ENCODE results near the gene PCSK5.

PCSK5 gene

DNA sequence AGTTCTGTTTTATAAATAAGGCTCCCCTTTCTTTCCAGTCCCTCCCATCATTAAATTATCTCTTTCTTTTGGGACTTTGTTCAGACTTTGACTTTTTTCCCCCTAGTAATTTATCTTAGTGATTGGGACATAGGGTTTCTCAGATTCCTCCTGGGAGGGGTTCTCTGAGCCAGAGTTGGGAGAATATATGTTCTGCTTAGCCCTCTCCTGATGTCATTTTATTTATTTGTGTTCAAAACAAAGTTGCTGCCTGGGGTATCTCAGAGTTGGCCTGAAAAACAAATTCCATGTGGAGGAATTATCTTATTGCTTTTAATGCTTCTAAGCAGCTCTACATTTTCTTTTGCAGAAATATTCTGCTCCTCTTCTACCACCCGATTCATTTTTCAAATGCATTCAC, 211.0 kb downstream of the PCSK5 start:
- TF ChIP-seq, protein P1, sequence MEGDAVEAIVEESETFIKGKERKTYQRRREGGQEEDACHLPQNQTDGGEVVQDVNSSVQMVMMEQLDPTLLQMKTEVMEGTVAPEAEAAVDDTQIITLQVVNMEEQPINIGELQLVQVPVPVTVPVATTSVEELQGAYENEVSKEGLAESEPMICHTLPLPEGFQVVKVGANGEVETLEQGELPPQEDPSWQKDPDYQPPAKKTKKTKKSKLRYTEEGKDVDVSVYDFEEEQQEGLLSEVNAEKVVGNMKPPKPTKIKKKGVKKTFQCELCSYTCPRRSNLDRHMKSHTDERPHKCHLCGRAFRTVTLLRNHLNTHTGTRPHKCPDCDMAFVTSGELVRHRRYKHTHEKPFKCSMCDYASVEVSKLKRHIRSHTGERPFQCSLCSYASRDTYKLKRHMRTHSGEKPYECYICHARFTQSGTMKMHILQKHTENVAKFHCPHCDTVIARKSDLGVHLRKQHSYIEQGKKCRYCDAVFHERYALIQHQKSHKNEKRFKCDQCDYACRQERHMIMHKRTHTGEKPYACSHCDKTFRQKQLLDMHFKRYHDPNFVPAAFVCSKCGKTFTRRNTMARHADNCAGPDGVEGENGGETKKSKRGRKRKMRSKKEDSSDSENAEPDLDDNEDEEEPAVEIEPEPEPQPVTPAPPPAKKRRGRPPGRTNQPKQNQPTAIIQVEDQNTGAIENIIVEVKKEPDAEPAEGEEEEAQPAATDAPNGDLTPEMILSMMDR (IDR thresholded peaks at IDR 0.05; ENCODE audit: control insufficient read depth, extremely low read depth, insufficient read depth) = no peak
- DNase-seq (ENCODE audit: low read depth) = no peak
- H3K4me3 ChIP-seq (ENCODE audit: low read depth, low read length) = no peak overlapping the region

DNA sequence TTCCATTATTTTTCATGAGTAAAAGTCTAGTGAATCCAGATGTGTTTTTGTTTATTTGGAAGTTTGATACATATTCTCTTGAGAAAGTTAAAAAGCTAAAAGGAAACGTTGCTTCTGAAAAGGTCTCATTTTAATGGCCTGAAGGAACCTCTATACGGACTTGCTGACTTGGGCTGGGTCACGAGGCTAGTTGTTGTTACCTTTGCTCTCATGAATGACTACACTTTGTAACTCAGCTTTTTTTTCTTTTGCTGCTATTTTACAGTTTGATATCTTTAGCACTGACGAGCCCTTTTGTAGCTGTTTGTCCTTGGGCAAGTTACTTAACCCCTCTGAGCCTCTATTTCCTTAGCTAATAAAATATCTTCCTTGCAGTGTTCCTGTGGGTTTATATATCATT, 211.5 kb downstream of the PCSK5 start:
- H3K4me3 ChIP-seq (ENCODE audit: low read depth, low read length) = no peak overlapping the region
- TF ChIP-seq, protein P1 (IDR thresholded peaks at IDR 0.05; ENCODE audit: control insufficient read depth, extremely low read depth, insufficient read depth) = no peak
- DNase-seq (ENCODE audit: low read depth) = no peak

DNA sequence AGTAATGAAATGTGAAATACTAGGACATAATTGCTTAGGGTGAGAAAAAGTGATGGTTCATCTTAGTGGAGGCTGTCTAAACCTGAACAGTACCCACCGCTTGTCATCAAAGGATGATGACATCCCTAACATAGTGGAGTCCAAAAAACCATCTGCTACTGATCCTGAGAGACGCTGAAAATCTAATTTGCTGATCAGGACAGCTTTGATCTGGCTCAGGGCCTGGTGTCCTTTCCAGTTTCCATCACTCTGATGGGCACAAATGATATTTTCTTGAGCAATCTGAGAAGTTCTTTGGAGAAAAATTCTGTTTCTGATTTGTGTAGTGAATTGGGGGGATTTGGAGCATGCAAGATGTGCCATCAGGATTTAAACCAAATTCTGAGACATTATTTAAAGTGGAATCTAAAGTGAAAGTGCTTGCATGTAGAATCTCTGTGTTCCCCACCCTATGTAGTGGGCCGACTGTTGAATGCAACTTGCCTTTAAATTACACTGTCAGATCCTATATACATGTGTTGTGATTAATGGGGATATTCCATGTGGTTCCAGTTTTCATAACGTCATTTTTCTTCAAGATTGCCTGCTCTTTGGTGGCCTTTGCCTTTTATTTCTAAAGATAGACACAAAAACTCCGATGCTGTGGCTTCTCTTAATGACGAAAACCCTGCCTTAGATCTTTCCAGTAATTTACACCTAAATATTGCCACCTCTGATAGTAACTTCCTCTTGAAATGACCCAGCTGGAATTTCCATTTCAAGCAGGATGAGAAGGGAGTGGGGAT, 213.2 kb downstream of the PCSK5 start:
- TF ChIP-seq, protein P1 (IDR thresholded peaks at IDR 0.05; ENCODE audit: control insufficient read depth, extremely low read depth, insufficient read depth) = no peak

DNA sequence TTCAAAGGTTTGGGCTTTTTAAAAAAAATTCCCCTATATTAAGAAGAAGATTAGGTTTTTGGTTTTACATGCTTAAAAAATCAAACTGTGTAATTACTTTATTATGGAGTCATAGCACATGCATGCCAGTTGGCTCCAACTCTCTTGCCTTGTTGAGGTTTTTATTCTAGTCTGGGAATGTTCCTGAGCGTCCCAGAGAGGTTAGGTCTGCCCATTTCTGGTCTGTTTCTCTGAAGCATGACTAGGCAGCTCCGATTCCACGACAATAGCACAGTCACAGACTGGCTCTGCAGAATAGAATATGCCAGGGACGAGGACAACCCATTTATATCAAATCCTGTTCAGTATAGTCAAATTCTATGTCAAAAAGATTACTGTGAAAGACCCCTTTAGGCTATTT, 217.0 kb downstream of the PCSK5 start:
- TF ChIP-seq, protein P1 (IDR thresholded peaks at IDR 0.05; ENCODE audit: control insufficient read depth, extremely low read depth, insufficient read depth) = no peak
- no peak overlapping the region for H3K4me3 ChIP-seq (ENCODE audit: low read depth, low read length)
- DNase-seq (ENCODE audit: low read depth) = no peak

More for the DNA sequence above, 213.2 kb downstream of the PCSK5 start:
- no peak overlapping the region for H3K4me3 ChIP-seq (ENCODE audit: low read depth, low read length)
- no peak for DNase-seq (ENCODE audit: low read depth)

DNA sequence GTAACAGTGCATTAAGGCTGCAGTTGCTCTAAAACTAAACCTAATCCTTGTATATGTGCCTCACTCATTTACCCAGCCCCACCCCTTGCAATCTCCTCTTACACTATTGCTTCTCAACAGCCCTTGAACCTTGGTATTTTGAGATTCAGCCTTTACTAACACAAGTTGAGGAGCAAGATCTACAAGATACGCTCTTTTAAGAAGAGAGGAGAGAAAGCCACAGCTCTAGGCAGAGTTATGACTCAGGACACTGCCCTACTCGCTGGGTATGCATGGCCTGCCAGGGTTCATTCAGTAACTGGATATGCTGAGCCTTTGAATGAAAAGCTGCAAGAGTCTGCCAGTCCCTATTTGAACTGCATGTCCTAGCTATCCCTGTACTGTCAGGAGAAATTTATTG, 219.5 kb downstream of the PCSK5 start:
- TF ChIP-seq, protein P1 (IDR thresholded peaks at IDR 0.05; ENCODE audit: control insufficient read depth, extremely low read depth, insufficient read depth) = no peak
- H3K4me3 ChIP-seq (ENCODE audit: low read depth, low read length) = no peak overlapping the region
- DNase-seq (ENCODE audit: low read depth) = no peak

DNA sequence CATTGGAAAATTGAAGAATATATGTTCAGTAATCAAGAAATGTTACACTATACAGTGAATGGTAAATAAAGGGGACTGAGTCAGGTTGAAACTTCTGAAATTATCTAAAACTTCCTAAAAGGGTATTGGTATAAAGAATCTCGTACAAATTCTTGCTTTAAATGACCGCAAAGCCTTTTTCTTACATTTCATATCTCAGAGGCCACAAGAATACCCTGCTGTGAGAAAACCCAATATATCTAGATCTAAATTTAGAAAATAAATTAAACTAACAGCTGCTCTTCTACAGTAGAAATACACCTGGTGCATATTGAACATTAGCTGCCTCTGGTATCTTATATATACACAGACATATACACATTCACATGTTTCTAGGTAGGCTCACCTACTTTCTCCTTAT, 221.7 kb downstream of the PCSK5 start:
- no peak for DNase-seq (ENCODE audit: low read depth)
- no peak overlapping the region for H3K4me3 ChIP-seq (ENCODE audit: low read depth, low read length)
- TF ChIP-seq, protein P1 (IDR thresholded peaks at IDR 0.05; ENCODE audit: control insufficient read depth, extremely low read depth, insufficient read depth) = no peak

DNA sequence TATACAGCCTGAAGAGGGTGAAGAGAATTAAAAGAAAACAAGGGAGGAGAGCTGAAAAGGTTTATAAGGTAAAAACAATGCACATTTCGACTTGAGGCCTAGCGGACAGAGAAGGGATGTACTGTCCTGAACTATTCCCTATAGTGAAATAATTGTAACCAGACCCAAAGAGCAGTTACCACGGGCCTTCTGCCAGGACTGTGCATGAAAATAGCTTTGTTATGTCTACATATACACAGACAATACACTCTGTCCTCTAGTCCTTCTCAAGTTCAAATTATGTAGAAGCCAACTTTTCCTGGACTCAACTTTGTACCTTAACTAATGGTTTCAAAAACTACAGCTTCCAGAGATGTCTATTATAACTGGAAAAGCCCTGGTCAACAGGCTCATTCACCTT, 223.7 kb downstream of the PCSK5 start:
- TF ChIP-seq, protein P1 (IDR thresholded peaks at IDR 0.05; ENCODE audit: control insufficient read depth, extremely low read depth, insufficient read depth) = no peak
- no peak overlapping the region for H3K4me3 ChIP-seq (ENCODE audit: low read depth, low read length)
- DNase-seq (ENCODE audit: low read depth) = no peak

All from LNCaP clone FGC (cell line).